ENCODE data around the gene TMPRSS3.

TMPRSS3 gene

DNA sequence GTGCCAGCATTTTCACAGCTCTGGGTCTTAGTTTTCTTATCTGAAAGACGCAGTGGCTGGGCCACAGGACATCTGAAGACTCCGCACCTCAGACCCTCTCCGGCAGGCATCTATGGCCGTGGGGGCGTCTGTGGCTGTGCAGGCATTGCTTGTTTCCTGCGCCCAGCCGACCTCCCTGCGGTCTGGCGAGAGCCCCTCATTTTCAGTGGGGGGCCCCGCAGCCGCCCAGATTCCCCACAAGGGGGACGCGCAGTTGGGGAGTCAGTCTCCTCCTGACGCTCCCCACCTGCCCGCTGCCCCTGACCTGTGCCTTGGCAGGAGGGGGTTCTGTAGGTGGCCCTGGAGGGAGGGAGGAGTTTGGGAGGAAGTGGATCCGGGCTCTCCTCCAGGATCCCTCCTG, 26.0 kb downstream of the TMPRSS3 start:
- no peak for DNase-seq

- no peak for DNase-seq
Observed at GRCh38 chr21:42367367-42368165, 28.3 kb downstream of the TMPRSS3 start.

GRCh38 chr21:42366292-42367010, 29.4 kb downstream of the TMPRSS3 start, which contains the start of gene TFF1:
Gene TFF1, minus strand, starts transcription at chr21:42366535. Its CDS starts 40 bp downstream, at chr21:42366495.
- no peak for DNase-seq

GRCh38 chr21:42365770-42366169, 30.1 kb downstream of the TMPRSS3 start:
- no peak for DNase-seq

- no peak for DNase-seq
Observed at GRCh38 chr21:42364304-42364865, 31.5 kb downstream of the TMPRSS3 start.

- no peak for DNase-seq
Observed at GRCh38 chr21:42363312-42363711, 32.5 kb downstream of the TMPRSS3 start.

DNA sequence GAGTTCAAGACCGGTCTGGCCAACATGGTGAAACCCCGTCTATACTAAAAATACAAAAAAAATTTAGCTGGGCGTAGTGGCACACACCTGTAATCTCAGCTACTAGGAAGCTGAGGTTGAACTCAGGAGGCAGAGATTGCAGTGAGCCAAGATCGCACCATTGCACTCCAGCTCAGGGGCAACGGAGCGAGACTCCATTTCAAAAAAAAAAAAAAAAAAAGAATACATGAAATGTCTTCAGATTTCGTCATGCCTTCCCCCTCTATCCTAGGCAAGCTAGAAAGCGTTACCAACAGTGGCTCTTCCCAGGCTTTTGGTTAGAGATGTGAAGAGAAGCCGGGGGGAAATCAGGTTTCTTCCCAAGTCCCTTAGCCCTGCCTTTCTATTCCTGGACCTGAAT, 33.2 kb downstream of the TMPRSS3 start:
- no peak for DNase-seq

DNA sequence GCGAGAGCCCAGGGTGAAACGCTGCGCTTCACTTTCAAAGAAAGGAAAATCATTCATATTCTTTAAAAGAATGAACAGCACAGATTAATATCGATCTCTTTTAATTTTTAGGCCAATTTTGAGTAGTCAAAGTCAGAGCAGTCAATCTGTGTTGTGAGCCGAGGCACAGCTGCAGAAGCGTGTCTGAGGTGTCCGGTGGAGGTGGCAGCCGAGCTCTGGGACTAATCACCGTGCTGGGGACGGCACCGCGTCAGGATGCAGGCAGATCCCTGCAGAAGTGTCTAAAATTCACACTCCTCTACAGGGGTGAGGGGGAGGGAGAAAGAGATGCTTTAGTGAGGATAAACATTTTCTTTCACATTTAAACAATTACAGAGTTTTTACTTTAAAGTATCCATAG, 33.7 kb downstream of the TMPRSS3 start:
- DNase-seq, result no peak

DNA sequence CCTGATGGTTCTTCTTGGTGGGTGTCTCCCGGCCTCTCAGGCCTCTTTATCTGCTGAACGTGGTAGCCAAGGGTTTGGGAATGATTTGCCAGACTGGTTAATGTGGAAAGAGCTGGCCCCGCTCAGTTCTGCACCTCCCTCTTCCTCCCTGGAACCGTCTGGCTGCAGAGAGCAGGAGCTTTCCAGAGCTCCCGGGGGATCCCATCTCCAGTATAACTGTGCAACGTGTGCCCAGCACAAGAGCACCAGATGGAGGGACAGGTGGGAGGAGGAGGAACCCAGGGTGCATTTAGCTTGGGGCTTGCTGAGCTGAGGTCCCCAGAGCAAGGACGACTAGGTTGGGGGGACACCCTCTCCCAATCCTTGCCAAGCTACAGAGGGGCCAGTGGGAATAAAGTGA, 34.6 kb downstream of the TMPRSS3 start:
- no peak for DNase-seq

DNA sequence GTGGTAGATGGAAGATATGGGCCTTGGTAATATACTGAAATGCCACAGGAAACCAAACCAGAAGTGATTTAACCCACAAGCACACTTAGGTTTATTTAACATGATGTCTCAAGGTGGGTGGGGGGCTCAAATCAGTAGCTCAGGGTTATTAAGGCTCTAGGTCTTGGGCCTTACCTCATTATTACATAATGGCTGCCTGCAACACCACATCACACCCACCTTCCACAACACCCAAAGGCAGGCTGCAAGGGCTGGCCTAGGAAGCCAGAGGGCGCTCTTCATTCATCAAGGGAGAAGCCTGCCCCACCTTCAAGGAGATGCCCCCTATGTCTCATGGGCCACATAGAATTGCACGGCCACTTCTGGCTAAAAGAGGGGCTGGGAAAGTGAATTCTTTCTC, 35.5 kb downstream of the TMPRSS3 start:
- no peak for DNase-seq

GRCh38 chr21:42358937-42359336, 36.9 kb downstream of the TMPRSS3 start:
- DNase-seq, result no peak

DNA sequence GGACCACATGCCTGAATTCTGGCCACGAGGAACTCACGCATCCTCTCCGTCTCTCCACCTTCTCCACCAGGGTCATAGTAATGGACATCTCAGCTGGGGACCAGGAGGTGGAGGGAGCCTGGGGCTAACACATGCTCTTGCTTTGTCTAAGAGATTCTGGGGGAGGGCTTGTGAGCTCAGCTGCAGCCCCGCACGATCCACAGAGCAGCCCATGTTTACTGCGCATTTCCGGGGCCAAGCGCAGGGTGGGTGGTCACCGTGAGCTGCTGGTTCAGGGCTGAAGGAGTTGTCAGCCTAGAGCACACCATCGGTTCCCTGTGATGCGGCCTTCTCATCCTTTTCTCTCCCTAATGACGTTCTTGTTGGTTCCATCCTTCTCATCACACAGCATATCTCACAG, 37.6 kb downstream of the TMPRSS3 start:
- no peak for DNase-seq

DNA sequence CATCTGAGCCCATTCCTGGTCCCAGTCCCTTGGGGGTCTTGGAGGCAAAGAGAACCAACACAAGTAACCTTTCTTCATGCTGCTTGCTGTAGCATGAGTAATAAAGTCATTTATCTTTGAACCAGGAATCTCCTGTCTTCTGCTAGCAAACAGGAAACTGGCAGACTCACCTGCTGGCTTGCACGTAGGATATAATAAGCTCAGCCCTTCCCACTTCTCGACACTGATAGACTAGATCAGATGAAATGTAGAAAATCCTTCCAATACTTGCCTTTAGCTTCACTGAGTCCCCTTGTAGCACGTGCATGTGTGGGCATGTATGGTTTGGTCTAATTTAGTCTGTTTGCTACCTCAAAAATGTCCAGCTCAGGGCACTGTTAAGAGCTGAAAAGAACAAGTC, 38.5 kb downstream of the TMPRSS3 start:
- no peak for DNase-seq

- DNase-seq, result no peak
Observed at GRCh38 chr21:42356650-42357049, 39.2 kb downstream of the TMPRSS3 start.

DNA sequence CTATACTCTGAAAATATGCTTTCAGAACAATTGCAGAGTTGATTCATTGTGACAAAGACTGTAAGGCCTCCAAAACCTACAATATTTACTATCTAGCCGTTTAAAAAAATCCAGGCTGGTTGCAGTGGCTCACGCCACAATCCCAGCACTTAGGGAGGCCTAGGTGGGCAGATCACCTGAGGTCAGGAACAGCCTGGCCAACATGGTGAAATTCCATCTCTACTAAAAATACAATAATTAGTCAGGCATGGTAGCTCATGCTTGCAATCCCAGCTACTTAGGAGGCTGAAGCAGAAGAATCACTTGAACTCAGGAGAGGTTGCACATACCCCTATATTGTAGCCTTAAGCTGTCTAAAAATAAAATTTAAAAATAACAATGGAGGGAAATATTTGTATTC, 39.8 kb downstream of the TMPRSS3 start:
- DNase-seq, result no peak

DNA sequence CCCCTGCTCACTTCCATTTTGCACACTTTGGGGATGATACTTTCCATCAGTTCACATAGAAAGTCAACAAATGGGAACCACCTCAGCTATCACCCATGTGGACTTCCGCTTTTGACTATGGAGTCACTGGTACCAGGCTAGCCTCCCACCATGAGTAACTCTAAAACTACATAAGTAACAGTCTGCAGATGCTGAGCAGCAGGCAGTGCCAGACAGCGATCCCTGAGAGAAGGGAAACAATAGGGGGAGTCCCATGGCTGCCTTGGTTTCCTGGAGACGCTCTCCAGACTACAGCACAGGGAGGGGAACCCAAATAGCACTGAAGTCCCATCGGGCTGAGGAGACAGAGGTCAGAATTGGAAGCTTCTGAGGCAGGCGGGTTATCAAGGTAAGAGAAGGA, 42.2 kb downstream of the TMPRSS3 start:
- no peak for DNase-seq

- no peak for DNase-seq
Observed at GRCh38 chr21:42352441-42353095, 43.3 kb downstream of the TMPRSS3 start.

DNA sequence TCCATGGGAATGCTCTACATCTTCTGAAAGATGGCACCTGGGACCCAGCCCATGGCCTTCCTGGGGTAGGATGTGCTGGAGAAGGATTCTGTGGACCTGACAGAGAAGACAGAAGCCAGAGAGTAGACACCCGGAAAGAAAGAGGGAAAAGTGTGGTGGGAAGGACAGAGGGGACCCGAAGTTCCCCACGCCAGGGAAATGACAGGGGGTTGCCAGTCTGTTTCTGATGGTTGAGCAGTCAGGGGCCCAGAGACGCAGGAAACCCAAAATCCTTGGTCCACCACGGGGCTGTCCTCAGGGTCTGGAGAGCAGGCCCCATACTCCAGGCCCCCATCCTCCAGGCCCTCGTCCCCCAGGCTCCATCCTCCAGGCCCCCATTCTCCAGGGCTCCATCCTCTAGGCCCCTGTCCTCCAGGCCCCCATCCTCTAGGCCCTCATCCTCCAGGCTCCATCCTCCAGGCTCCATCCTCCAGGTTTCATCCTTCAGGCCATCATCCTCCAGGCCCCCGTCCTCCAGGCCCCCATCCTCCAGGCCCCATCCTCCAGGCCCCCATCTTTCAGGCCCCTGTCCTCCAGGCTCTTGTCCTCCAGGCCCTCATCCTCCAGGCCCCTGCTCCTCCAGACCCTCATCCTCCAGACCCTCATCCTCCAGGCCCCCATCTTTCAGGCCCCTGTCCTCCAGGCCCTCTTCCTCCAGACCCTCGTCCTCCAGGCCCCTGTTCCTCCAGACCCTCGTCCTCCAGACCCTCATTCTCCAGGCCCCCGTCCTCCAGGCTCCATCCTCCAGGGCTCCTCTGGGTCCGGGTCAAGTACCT, 44.0 kb downstream of the TMPRSS3 start:
- no peak for DNase-seq

DNA sequence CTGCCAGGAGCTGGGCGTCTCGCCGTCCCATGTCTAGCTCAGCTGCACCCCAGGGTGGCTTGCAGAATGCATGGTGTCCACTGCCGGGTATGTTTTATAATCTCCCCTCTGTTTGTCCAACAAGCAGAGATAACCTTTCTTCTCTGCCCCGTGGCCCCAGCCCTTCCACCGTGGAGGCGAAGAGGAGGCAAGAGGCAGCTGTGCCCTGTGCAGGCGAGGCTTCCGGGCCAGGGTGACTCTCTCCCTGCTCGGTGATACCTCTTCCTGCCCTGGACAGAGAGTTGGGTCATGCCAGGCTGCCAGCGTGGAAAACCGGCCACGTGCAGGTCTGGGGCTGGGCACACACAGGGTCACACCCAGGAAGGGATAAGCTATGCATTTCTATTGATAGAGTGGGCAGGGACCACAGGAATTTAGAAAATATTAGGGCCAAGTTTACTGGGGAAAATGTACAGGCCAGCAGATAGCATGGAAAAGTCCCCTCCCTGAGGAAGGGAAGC, 44.9 kb downstream of the TMPRSS3 start, which contains the start of gene TFF2:
TSS of gene TFF2 (minus strand) at position 68 of the 500 bp plus-strand sequence. CDS start at position 31, 37 bp downstream.
- no peak for DNase-seq

GRCh38 chr21:42350318-42350910, 45.4 kb downstream of the TMPRSS3 start:
- DNase-seq, result no peak

- no peak for DNase-seq
Observed at GRCh38 chr21:42349420-42350317, 46.2 kb downstream of the TMPRSS3 start.
